Activated CD4-positive, alpha-beta T cell treated with anti-CD3 and anti-CD28 coated beads, Interleukin-10, Interleukin-2, amounts not matched to agents 100 ng/mL and 50 ng/mL, durations not matched to agents 16 hours and 8 hours (primary cell): ENCODE measurements around the gene PROKR1.
"Not testable (repeated sequence)": the region's sequence is repeated elsewhere in the genome, so short reads cannot be mapped to it uniquely, and the experiment has no call there.

Experiments used
- DNase-seq: peaks from one replicate; pipeline ENCODE4 v3.0.0-alpha.2; 2020

The PROKR1 gene

GRCh38 chr2:68659081-68659480, 15.7 kb downstream of the PROKR1 start:
- no peak for DNase-seq

- DNase-seq = no peak
Measured at GRCh38 chr2:68660658-68661057, 17.3 kb downstream of the PROKR1 start.

- DNase-seq = no peak
Measured at GRCh38 chr2:68662466-68662865, 19.1 kb downstream of the PROKR1 start.

GRCh38 chr2:68663371-68664156, 20.2 kb downstream of the PROKR1 start:
- DNase-seq = peak; percentile 35

GRCh38 chr2:68667371-68667770, 24.0 kb downstream of the PROKR1 start:
- DNase-seq = no peak

- DNase-seq = no peak
Measured at GRCh38 chr2:68669651-68670050, 26.3 kb downstream of the PROKR1 start.

- DNase-seq = no peak
Measured at GRCh38 chr2:68671961-68672360, 28.6 kb downstream of the PROKR1 start.

GRCh38 chr2:68673631-68674030, 30.3 kb downstream of the PROKR1 start:
- DNase-seq = no peak

GRCh38 chr2:68675470-68675869, 32.1 kb downstream of the PROKR1 start:
- no peak for DNase-seq

- not testable (repeated sequence) for DNase-seq
Measured at GRCh38 chr2:68677837-68678236, 34.5 kb downstream of the PROKR1 start.

- not testable (repeated sequence) for DNase-seq
Measured at GRCh38 chr2:68679166-68679916, 36.0 kb downstream of the PROKR1 start.

- not testable (repeated sequence) for DNase-seq
Measured at GRCh38 chr2:68679917-68680267, 36.5 kb downstream of the PROKR1 start.

- no peak for DNase-seq
Measured at GRCh38 chr2:68684197-68684596, 40.8 kb downstream of the PROKR1 start.

GRCh38 chr2:68686178-68686577, 42.8 kb downstream of the PROKR1 start:
- no peak for DNase-seq

- DNase-seq = no peak
Measured at GRCh38 chr2:68687018-68687417, 43.6 kb downstream of the PROKR1 start.

- DNase-seq = peak; percentile 68
Measured at GRCh38 chr2:68689553-68690537, 46.5 kb downstream of the PROKR1 start.

- DNase-seq = no peak
Measured at GRCh38 chr2:68690851-68691250, 47.5 kb downstream of the PROKR1 start.

GRCh38 chr2:68692511-68692910, 49.1 kb downstream of the PROKR1 start:
- DNase-seq = no peak

- no peak for DNase-seq
Measured at GRCh38 chr2:68693951-68694350, 50.6 kb downstream of the PROKR1 start.

- DNase-seq = no peak
Measured at GRCh38 chr2:68695971-68696370, 52.6 kb downstream of the PROKR1 start.

- DNase-seq = no peak
Measured at GRCh38 chr2:68696554-68696953, 53.2 kb downstream of the PROKR1 start.

GRCh38 chr2:68698567-68699377, 55.4 kb downstream of the PROKR1 start:
- no peak for DNase-seq
